GM21360 (cell line): ENCODE results near the gene EDAR.

Experiments used
- ATAC-seq: cut with Tn5 transposase; IDR thresholded peaks from one replicate; pipeline ENCODE4 v1.9.1; 2021; ENCODE audit warnings: mild to moderate bottlenecking, moderate library complexity; ENCODE audit not compliant: unreplicated experiment

EDAR gene

GRCh38 chr2:108870069-108870644 lies 118.9 kb downstream of the EDAR start:
- no peak for ATAC-seq

DNA sequence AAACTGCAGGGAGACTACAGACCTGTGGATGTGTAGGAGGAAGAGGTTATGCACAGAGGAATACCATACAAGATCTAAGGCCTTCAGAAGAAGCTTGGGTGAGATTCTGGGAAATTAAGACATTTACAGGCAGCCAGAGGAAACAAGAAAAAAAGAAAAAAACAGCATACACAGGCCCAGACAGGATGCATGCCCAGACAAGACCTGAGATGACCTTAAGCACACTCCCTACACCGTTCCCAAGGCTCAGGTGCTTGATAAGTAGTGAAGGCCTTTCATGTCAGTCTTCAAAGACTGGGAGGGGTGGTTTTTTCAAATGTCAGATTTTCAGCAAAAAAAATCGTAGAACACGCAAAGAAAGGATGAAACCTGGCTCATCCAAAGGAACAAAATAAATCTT lies 119.5 kb downstream of the EDAR start:
- ATAC-seq = no peak

DNA sequence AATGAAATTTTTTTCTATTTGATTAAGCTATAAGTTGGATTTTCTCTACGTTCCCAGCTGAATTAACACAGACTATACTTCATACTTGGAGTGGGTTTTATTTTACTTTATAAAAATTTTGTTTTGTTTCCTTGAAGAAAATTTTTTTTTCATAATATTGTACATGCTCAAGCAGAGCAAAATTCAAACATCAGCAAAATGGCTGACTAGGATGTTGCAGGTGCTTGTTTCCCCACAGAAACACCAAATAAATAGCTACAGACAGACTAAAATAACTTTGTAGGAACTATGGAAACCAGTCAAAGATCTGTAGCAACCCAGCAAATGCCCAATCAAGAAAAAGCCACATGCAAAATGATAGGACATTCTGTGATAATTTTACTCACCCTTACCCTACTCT lies 120.1 kb downstream of the EDAR start:
- ATAC-seq = no peak

DNA sequence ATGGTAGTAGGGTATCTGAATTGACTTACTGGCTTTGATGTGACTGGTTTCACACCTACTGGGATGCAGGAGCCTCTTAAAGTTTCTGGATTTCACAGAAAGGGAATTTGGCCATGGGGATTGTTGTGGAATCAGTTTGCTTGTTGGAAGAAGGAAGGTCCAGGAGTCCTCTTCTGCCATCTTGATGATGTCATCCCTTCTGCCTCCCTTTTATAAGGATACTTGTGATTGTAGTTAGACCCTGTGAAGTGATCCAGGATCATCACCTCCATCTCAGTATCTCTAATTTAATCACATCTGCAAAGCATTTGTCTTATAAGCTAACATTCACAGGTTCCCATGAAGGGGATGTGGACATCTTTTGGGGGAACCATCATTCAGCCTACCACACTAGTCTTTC lies 123.0 kb downstream of the EDAR start:
- no peak for ATAC-seq

GRCh38 chr2:108858894-108859293 lies 130.1 kb downstream of the EDAR start:
- no peak for ATAC-seq

DNA sequence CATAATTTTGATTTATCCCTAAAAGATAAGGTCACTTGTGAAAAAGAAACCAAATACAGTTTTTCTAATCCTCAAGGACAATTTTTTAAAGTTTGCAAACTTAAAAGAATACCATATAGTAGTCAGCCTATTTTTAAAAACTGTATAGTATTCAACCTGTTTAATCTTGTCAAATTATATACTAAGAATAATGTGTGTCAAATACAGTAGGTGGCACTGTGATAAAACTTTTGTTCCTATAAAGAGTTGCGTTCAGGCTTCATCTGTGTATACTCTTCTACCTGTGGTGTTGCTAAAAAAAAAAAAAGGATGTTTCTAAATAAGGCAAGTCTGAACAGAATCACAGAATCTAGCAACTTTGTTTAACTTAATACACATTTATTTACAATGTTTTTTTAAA lies 133.8 kb downstream of the EDAR start:
- no peak for ATAC-seq

- ATAC-seq = no peak
Measured at GRCh38 chr2:108854484-108854883, 134.5 kb downstream of the EDAR start.

GRCh38 chr2:108853421-108853820 lies 135.6 kb downstream of the EDAR start:
- ATAC-seq = no peak

- no peak for ATAC-seq
Measured at GRCh38 chr2:108852375-108852774, 136.6 kb downstream of the EDAR start.

GRCh38 chr2:108847000-108847399 lies 142.0 kb downstream of the EDAR start:
- ATAC-seq = no peak

- ATAC-seq = no peak
Measured at GRCh38 chr2:108845923-108846322, 143.1 kb downstream of the EDAR start.
